K562 (cell line): ENCODE results near the gene HMGCL. TPM values are rescaled to one million over a fixed set of nuclear protein-coding genes. Genes with fewer than 3 reads are reported as not detected.

Experiments used
- ARHGAP35 ChIP-seq: fragments of 450-650 bp; IDR thresholded peaks from 2 replicates; pipeline ENCODE4 v1.6.1; 2018; ENCODE audit not compliant: partially characterized antibody
- ATF7 ChIP-seq: fragments of 450-650 bp; IDR thresholded peaks from 2 replicates; pipeline ENCODE4 v1.7.1; 2014; ENCODE audit warnings: mild to moderate bottlenecking, moderate library complexity
- BCL6 ChIP-seq: fragments of 250-450 bp; sonication (Bioruptor Pico); IDR thresholded peaks from 2 replicates; pipeline ENCODE4 v1.4.0; 2020
- BCOR ChIP-seq: fragments of 450-650 bp; IDR thresholded peaks from 2 replicates; pipeline ENCODE4 v1.6.1; 2016
- E2F3 ChIP-seq: fragments of 250-450 bp; sonication (Bioruptor Pico); IDR thresholded peaks from 2 replicates; pipeline ENCODE4 v1.4.0; 2020; ENCODE audit warnings: mild to moderate bottlenecking
- ELF2 ChIP-seq: fragments of 250-450 bp; sonication (Bioruptor Pico); IDR thresholded peaks from 2 replicates; pipeline ENCODE4 v1.5.0; 2021; ENCODE audit warnings: mild to moderate bottlenecking
- ETV6 ChIP-seq, 3 experiments: fragments of 150-350 bp in 1 of 3; sonication (generic) in 1 of 3; formaldehyde crosslinking in 1 of 3; IDR thresholded peaks; 2 replicates each; pipeline versions ENCODE4 v1.6.1 to v1.8.0; 2014 to 2022; ENCODE audit warnings: borderline replicate concordance in 2 of 3, low read depth in 2 of 3, antibody characterized with exemption in 1 of 3, low read length in 1 of 3, mild to moderate bottlenecking in 1 of 3, missing genetic modification reagents in 1 of 3
- FOXP1 ChIP-seq: sonication (generic); formaldehyde crosslinking; IDR thresholded peaks from 2 replicates; pipeline ENCODE4 v1.8.0; 2022; ENCODE audit warnings: mild to moderate bottlenecking, missing genetic modification reagents
- KDM1A ChIP-seq, 2 experiments: fragments of 450-650 bp; IDR thresholded peaks; 2 replicates each; pipeline ENCODE4 v1.6.1; 2016; ENCODE audit warnings: mild to moderate bottlenecking in 2 of 2
- KHSRP ChIP-seq: fragments of 450-650 bp; IDR thresholded peaks from 2 replicates; pipeline ENCODE4 v1.6.1; 2017
- MCM5 ChIP-seq: fragments of 450-650 bp; IDR thresholded peaks from 2 replicates; pipeline ENCODE4 v1.6.1; 2016; ENCODE audit warnings: low read depth
- MEF2A ChIP-seq: IDR thresholded peaks from 2 replicates; pipeline ENCODE4 v1.6.1; 2011; ENCODE audit warnings: low read depth, mild to moderate bottlenecking, low read length, moderate library complexity; ENCODE audit not compliant: control insufficient read depth
- MTA1 ChIP-seq: fragments of 450-650 bp; IDR thresholded peaks from 2 replicates; pipeline ENCODE4 v1.6.1; 2017; ENCODE audit warnings: borderline replicate concordance
- MYNN ChIP-seq, 2 experiments: sonication (generic); formaldehyde crosslinking in 1 of 2; IDR thresholded peaks; 2 replicates each; pipeline versions ENCODE4 v1.5.0 to v1.6.1; 2016 to 2020; ENCODE audit warnings: antibody characterized with exemption in 1 of 2, missing genetic modification reagents in 1 of 2
- PHF21A ChIP-seq: fragments of 450-650 bp; IDR thresholded peaks from 2 replicates; pipeline ENCODE4 v1.6.1; 2017; ENCODE audit warnings: low read depth, borderline replicate concordance
- POLR2A ChIP-seq: fragments of 450-650 bp; conservative IDR thresholded peaks from 2 replicates; pipeline ENCODE4 v1.6.1; 2016
- POLR2AphosphoS5 ChIP-seq: IDR thresholded peaks from 2 replicates; pipeline ENCODE4 v1.6.1; 2011; ENCODE audit warnings: mild to moderate bottlenecking, low read depth, low read length, moderate library complexity; ENCODE audit not compliant: control insufficient read depth, insufficient read depth
- PTBP1 ChIP-seq: fragments of 200-400 bp; formaldehyde crosslinking; IDR thresholded peaks from 2 replicates; pipeline ENCODE4 v1.6.1; 2017; ENCODE audit warnings: low read depth, low read length
- STAT5A ChIP-seq: IDR thresholded peaks from 2 replicates; pipeline ENCODE4 v1.6.1; 2012; ENCODE audit warnings: low read length, inconsistent platforms, borderline replicate concordance
- TAF15 ChIP-seq: fragments of 200-400 bp; formaldehyde crosslinking; IDR thresholded peaks from 2 replicates; pipeline ENCODE4 v1.6.1; 2017; ENCODE audit warnings: mild to moderate bottlenecking, low read depth, low read length, moderate library complexity
- TGIF2 ChIP-seq: sonication (generic); formaldehyde crosslinking; IDR thresholded peaks from 2 replicates; pipeline ENCODE4 v1.8.1; 2022; ENCODE audit warnings: mild to moderate bottlenecking, missing genetic modification reagents, moderate library complexity
- ZBTB17 ChIP-seq: fragments of 450-650 bp; formaldehyde crosslinking; IDR thresholded peaks from 2 replicates; pipeline ENCODE4 v1.4.0; 2020; ENCODE audit warnings: mild to moderate bottlenecking
- ZNF274 ChIP-seq: IDR thresholded peaks from 2 replicates; pipeline ENCODE4 v1.6.1; 2011; ENCODE audit warnings: low read depth, mild to moderate bottlenecking, low read length, moderate library complexity, borderline replicate concordance
- ZNF583 ChIP-seq: fragments of 250-450 bp; sonication (Bioruptor Pico); IDR thresholded peaks from 2 replicates; pipeline ENCODE4 v1.4.0; 2020
- polyA plus RNA-seq, 8 experiments: library from polyadenylated mRNA; depleted of rRNA in 4 of 8; stranded (reverse) in 5 of 8; unstranded in 3 of 8; fragments of >200 nt; fragmentation: Nextera tagmentation in 2 of 8; fragmentation: Illumina TruSeq in 1 of 8; extraction: Ambion mirVana in 2 of 8; extraction: Trizol in 1 of 8; gene quantifications; 2 replicates each; pipeline versions ENCODE4 v1.2.1 to v1.2.3, GENCODE V29; 2011 to 2014; ENCODE audit warnings: inconsistent platforms in 1 of 8, missing spikeins in 1 of 8
- total RNA-seq, 7 experiments: library from RNA; depleted of rRNA in 6 of 7; stranded (reverse); fragments of >200 nt in 6 of 7; fragmentation: Illumina TruSeq in 2 of 7; extraction: Trizol in 2 of 7; gene quantifications; 2 replicates each; pipeline versions ENCODE4 v1.2.1 to v1.2.3, GENCODE V29; 2011 to 2021; ENCODE audit warnings: low replicate concordance in 1 of 7
- TF ChIP-seq, protein P1 (sequence below): sonication (generic); formaldehyde crosslinking; IDR thresholded peaks from 2 replicates; pipeline ENCODE4 v1.8.0; 2022; ENCODE audit warnings: missing genetic modification reagents, mild to moderate bottlenecking, moderate library complexity, borderline replicate concordance
- TF ChIP-seq, protein P2 (sequence below): sonication (generic); formaldehyde crosslinking; IDR thresholded peaks from 2 replicates; pipeline ENCODE4 v1.8.0; 2022; ENCODE audit warnings: mild to moderate bottlenecking, low read depth, missing genetic modification reagents
- TF ChIP-seq, protein P3 (sequence below): sonication (generic); formaldehyde crosslinking; IDR thresholded peaks from 2 replicates; pipeline ENCODE4 v1.8.0; 2022; ENCODE audit warnings: mild to moderate bottlenecking, missing genetic modification reagents, borderline replicate concordance

HMGCL gene
- total and polyA plus RNA-seq, 9 of the 15 experiments (the other 6 are each of a cell fraction or from before 2014, with no cell fraction given) = 18.0 to 82.2 (median 24.2) TPM

DNA sequence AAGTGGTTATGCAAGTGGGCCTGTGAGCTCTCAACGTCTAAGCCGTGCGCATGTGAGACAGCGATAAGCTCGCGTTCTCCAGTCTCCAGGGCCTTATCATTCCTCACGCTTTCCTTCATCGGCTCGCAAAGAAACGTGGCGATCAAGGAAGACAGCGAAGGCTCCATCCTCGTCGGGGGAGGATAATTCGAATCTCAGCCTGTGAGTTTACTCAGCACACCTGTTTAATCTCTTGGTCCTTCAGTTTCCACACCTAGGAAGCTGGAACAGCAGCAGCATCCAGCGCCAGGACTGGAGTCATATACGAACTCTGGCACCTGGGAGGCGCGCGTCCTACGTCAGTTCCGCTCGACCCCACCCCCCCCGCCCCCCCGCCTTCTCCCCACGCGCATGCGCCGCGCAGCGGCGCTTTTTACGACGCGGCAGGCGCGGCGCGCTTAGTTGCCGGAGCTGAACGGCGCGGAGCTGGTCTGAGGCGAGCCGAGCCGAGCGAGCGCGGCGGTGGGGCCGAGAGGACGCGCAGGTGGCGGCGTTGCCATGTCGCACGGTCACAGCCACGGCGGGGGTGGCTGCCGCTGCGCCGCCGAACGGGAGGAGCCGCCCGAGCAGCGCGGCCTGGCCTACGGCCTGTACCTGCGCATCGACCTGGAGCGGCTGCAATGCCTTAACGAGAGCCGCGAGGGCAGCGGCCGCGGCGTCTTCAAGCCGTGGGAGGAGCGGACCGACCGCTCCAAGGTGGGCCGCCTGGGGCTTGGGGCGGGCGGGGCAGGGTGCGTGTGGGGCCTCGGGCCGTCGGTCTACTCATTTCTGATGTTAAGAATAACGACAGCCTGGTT, 47.0 kb downstream of the HMGCL start, which contains the start of gene PITHD1 (continued):
- TF ChIP-seq TGIF2 (CRISPR knock-in tag) = no peak; the same call in 1 of the 2 replicates
- TF ChIP-seq ELF2 (CRISPR knock-in tag) = no peak
- no peak for TF ChIP-seq E2F3 (CRISPR knock-in tag)
- peak; percentile 96 for TF ChIP-seq MTA1
- TF ChIP-seq, protein P1, sequence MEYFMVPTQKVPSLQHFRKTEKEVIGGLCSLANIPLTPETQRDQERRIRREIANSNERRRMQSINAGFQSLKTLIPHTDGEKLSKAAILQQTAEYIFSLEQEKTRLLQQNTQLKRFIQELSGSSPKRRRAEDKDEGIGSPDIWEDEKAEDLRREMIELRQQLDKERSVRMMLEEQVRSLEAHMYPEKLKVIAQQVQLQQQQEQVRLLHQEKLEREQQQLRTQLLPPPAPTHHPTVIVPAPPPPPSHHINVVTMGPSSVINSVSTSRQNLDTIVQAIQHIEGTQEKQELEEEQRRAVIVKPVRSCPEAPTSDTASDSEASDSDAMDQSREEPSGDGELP (CRISPR knock-in tag) = peak; percentile 93
- TF ChIP-seq FOXP1 (CRISPR knock-in tag) = peak; percentile 91; the same call in 1 of the 2 replicates
- no peak for TF ChIP-seq BCL6 (CRISPR knock-in tag)
- peak; percentile 88 for TF ChIP-seq ZBTB17
- no peak for TF ChIP-seq MCM5
- no peak for TF ChIP-seq ZNF274
- TF ChIP-seq TAF15 = no peak
- peak; percentile 93 for TF ChIP-seq STAT5A
- TF ChIP-seq POLR2A = peak; percentile 98
- peak; percentile 76 for TF ChIP-seq BCOR
- TF ChIP-seq MYNN (IDR thresholded peaks at IDR 0.05) = peak; percentile 79
- TF ChIP-seq MYNN (CRISPR knock-in tag; IDR thresholded peaks at IDR 0.05) = no peak
- TF ChIP-seq, protein P2, sequence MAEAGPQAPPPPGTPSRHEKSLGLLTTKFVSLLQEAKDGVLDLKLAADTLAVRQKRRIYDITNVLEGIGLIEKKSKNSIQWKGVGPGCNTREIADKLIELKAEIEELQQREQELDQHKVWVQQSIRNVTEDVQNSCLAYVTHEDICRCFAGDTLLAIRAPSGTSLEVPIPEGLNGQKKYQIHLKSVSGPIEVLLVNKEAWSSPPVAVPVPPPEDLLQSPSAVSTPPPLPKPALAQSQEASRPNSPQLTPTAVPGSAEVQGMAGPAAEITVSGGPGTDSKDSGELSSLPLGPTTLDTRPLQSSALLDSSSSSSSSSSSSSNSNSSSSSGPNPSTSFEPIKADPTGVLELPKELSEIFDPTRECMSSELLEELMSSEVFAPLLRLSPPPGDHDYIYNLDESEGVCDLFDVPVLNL = no peak
- TF ChIP-seq ETV6 (IDR thresholded peaks at IDR 0.05; ENCODE audit: borderline replicate concordance in 1 of 2, low read depth in 2 of 2, low read length in 1 of 2) = no peak
- TF ChIP-seq ETV6 (CRISPR knock-in tag; IDR thresholded peaks at IDR 0.05; ENCODE audit: borderline replicate concordance) = peak; percentile 78; the same call in 1 of the 2 replicates
- no peak for TF ChIP-seq PHF21A
- TF ChIP-seq POLR2AphosphoS5 = peak; percentile 93
- TF ChIP-seq MEF2A = no peak; the same call in 1 of the 2 replicates
- peak; percentile 90 for TF ChIP-seq ATF7
- TF ChIP-seq ZNF583 = no peak
- no peak for TF ChIP-seq KHSRP
- no peak for TF ChIP-seq ARHGAP35
- TF ChIP-seq, protein P3, sequence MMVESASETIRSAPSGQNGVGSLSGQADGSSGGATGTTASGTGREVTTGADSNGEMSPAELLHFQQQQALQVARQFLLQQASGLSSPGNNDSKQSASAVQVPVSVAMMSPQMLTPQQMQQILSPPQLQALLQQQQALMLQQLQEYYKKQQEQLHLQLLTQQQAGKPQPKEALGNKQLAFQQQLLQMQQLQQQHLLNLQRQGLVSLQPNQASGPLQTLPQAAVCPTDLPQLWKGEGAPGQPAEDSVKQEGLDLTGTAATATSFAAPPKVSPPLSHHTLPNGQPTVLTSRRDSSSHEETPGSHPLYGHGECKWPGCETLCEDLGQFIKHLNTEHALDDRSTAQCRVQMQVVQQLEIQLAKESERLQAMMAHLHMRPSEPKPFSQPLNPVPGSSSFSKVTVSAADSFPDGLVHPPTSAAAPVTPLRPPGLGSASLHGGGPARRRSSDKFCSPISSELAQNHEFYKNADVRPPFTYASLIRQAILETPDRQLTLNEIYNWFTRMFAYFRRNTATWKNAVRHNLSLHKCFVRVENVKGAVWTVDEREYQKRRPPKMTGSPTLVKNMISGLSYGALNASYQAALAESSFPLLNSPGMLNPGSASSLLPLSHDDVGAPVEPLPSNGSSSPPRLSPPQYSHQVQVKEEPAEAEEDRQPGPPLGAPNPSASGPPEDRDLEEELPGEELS (CRISPR knock-in tag) = peak; percentile 40; the same call in 1 of the 2 replicates
- TF ChIP-seq KDM1A (IDR thresholded peaks at IDR 0.05) = peak; percentile 72 to 79
- no peak for TF ChIP-seq PTBP1
